CD14-positive monocyte (primary cell): ENCODE measurements around the gene CCL11. TPM values are rescaled to one million over a fixed set of nuclear protein-coding genes. Genes with fewer than 3 reads are reported as not detected.

Experiments
- DNase-seq, 3 donors: peaks; one replicate each; pipeline ENCODE4 v3.0.0-alpha.2; 2011 to 2022
- H2AFZ ChIP-seq: 2 replicates; pipeline ENCODE4 v1.6.0; 2012; ENCODE audit warnings: mild to moderate bottlenecking, low read depth, low read length, inconsistent platforms; ENCODE audit not compliant: insufficient read depth, poor library complexity, severe bottlenecking
- H3K27ac ChIP-seq, 2 donors: 1 replicate in 1 of 2; 2 replicates in 1 of 2; pipeline ENCODE4 v1.5.1; 2012 to 2013; ENCODE audit warnings: low read length in 2 of 2, control low read depth in 1 of 2, inconsistent platforms in 1 of 2, low read depth in 1 of 2, mild to moderate bottlenecking in 1 of 2
- H3K27me3 ChIP-seq, 2 donors: one replicate each; pipeline versions ENCODE4 v1.6.0 to v1.6.1; 2011 to 2013; ENCODE audit warnings: low read length in 2 of 2; ENCODE audit not compliant: control insufficient read depth in 2 of 2, insufficient read depth in 2 of 2
- H3K36me3 ChIP-seq, 2 donors: replicated peaks in 1 of 2; 1 replicate in 1 of 2; 2 replicates in 1 of 2; pipeline versions ENCODE4 v1.5.1 to v1.6.1; 2012 to 2013; ENCODE audit warnings: low read length in 2 of 2, control low read depth in 1 of 2, inconsistent platforms in 1 of 2, mild to moderate bottlenecking in 1 of 2; ENCODE audit not compliant: insufficient read depth in 2 of 2, control insufficient read depth in 1 of 2
- H3K4me1 ChIP-seq, 2 donors: 1 replicate in 1 of 2; 2 replicates in 1 of 2; pipeline versions ENCODE4 v1.5.1 to v1.6.1; 2012 to 2013; ENCODE audit warnings: low read length in 2 of 2, control low read depth in 1 of 2, inconsistent platforms in 1 of 2, mild to moderate bottlenecking in 1 of 2, moderate library complexity in 1 of 2; ENCODE audit not compliant: insufficient read depth in 2 of 2, control insufficient read depth in 1 of 2
- H3K4me2 ChIP-seq: replicated peaks from 2 replicates; pipeline ENCODE3; 2012; ENCODE audit warnings: low read length, moderate library complexity, mild to moderate bottlenecking; ENCODE audit not compliant: poor library complexity, severe bottlenecking; ENCODE audit errors: extremely low read depth
- H3K4me3 ChIP-seq, 3 experiments: fragments of 200-600 bp in 1 of 3; sonication (generic) in 1 of 3; replicated peaks in 1 of 3; 1 replicate in 2 of 3; 2 replicates in 1 of 3; pipeline ENCODE4 v1.5.1; 2011 to 2013; ENCODE audit warnings: low read length in 3 of 3, mild to moderate bottlenecking in 3 of 3, control low read depth in 2 of 3, low read depth in 2 of 3, inconsistent platforms in 1 of 3, moderate library complexity in 1 of 3
- H3K79me2 ChIP-seq: 2 replicates; pipeline ENCODE4 v1.6.0; 2012; ENCODE audit warnings: mild to moderate bottlenecking, control low read depth, inconsistent platforms, low read length, moderate library complexity; ENCODE audit not compliant: insufficient read depth
- H3K9ac ChIP-seq: 2 replicates; pipeline ENCODE4 v1.6.0; 2017; ENCODE audit warnings: low read length, mild to moderate bottlenecking; ENCODE audit not compliant: insufficient read depth, poor library complexity, severe bottlenecking
- H3K9me3 ChIP-seq, 2 donors: replicated peaks in 1 of 2; 1 replicate in 1 of 2; 2 replicates in 1 of 2; pipeline versions ENCODE4 v1.5.1 to v1.6.1; 2012 to 2013; ENCODE audit warnings: low read length in 2 of 2, control low read depth in 1 of 2; ENCODE audit not compliant: control insufficient read depth in 1 of 2, insufficient read depth in 1 of 2
- H4K20me1 ChIP-seq: 2 replicates; pipeline ENCODE4 v1.6.0; 2012; ENCODE audit warnings: mild to moderate bottlenecking, low read length, control low read depth, moderate library complexity; ENCODE audit not compliant: insufficient read depth
- H3K27ac Mint-ChIP-seq, 7 donors: one replicate each; pipeline ENCODE4 v1.8.0; 2020; ENCODE audit warnings: mild to moderate bottlenecking in 7 of 7, mixed read lengths in 7 of 7, moderate library complexity in 6 of 7, inconsistent platforms in 2 of 7
- H3K27me3 Mint-ChIP-seq, 3 donors: one replicate each; pipeline ENCODE4 v1.8.0; 2021 to 2022; ENCODE audit warnings: low read depth in 3 of 3, mild to moderate bottlenecking in 3 of 3, mixed read lengths in 3 of 3, moderate library complexity in 3 of 3, inconsistent platforms in 1 of 3
- H3K36me3 Mint-ChIP-seq, 2 donors: one replicate each; pipeline ENCODE4 v1.8.0; 2020; ENCODE audit warnings: mixed read lengths in 2 of 2, inconsistent platforms in 1 of 2, mild to moderate bottlenecking in 1 of 2
- H3K4me1 Mint-ChIP-seq: one replicate; pipeline ENCODE4 v1.8.0; 2020; ENCODE audit warnings: mild to moderate bottlenecking, mixed read lengths
- H3K4me3 Mint-ChIP-seq, 2 donors: one replicate each; pipeline ENCODE4 v1.8.0; 2020; ENCODE audit warnings: mild to moderate bottlenecking in 2 of 2, mixed read lengths in 2 of 2, moderate library complexity in 1 of 2
- H3K9me3 Mint-ChIP-seq, 7 donors: one replicate each; pipeline ENCODE4 v1.8.0; 2020 to 2022; ENCODE audit warnings: mixed read lengths in 7 of 7, mild to moderate bottlenecking in 6 of 7, moderate library complexity in 6 of 7, inconsistent platforms in 2 of 7
- WGBS: methylation state at CpG from one replicate; pipeline ENCODE4 v1.1.5; 2013; ENCODE audit warnings: missing lambda C conversion rate; ENCODE audit not compliant: insufficient coverage; 5-methylcytosine and 5-hydroxymethylcytosine counted together
- intact Hi-C, 2 donors: fragments of 100-400 bp; cut with micrococcal nuclease; formaldehyde crosslinking; loops; one replicate each; pipeline versions ENCODE4 v1.15.0 to v1.15.1; 2023
- polyA plus RNA-seq, 3 donors: library from polyadenylated mRNA; depleted of rRNA in 1 of 3; unstranded in 2 of 3; stranded (reverse) in 1 of 3; fragments of 300-500 nt in 2 of 3; fragments of >200 nt in 1 of 3; fragmentation: Illumina TruSeq in 2 of 3; gene quantifications; 1 replicate in 2 of 3; 2 replicates in 1 of 3; pipeline ENCODE4 v1.2.3, GENCODE V29; 2012 to 2021
- TF ChIP-seq, protein P1 (sequence below): fragments of 200-600 bp; IDR thresholded peaks from one replicate; pipeline ENCODE4 v1.8.0; 2022; ENCODE audit warnings: antibody characterized with exemption, mild to moderate bottlenecking

CCL11 gene
- polyA plus RNA-seq, 3 donors: not detected

DNA sequence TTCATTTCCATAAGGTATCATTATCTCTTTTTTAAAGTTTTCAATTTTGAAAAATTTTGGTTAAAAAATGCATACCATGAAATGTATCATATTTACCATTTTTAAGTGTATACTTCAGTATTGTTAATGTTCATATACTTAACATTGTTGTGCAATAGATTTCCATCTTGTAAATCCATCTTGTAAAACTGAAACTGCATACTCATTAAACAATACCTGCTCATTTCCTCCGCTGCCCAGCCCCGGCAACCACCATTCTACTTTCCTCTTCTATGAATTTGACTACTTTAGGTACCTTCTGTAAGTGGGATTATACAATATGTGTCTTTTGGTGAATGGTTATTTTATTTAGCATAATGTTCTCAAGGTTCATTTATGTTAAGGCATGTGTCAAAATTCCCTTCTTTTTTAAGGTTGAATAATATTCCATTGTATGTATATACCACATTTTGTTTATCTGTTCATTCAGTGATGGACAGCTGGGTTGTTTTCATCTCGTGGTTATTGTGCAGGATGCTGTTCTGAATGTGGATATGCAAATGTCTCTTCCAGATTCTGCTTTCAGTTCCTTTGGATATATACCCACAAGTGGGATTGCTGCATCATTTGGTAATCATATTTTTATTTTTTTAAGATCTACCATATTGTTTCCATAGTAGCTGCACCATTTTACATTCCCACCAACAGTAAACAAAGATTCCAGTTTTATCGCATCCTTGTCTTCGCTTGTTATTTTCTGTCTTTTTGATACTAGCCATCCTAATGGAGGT is 23.8 kb upstream of the CCL11 start:
- no peaks in the 10 kb centered on the region for H3K36me3 ChIP-seq
- H3K36me3 Mint-ChIP-seq: no peaks in the 10 kb centered on the region

DNA sequence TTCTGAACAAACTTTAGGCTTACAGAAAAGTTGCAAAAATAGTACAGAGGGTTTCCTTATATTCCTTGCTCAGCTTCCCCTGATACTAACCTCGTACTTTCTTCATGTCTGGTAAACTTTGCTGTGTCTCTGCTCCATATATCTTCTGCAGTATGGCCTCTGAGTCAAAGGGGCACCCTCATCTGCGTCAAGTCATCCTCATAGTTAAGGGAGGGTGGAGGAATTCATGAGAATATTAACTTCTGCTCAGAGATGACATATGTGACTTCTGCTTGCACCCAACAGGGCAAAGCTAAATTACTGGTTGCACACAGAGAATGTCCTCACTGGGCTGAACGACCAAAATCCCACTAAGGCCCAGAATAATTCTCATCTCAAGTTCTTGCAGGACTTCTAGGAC is 19.8 kb upstream of the CCL11 start:
- Histone ChIP-seq H3K4me2 (no peak overlapping the region), H3K4me1 (peaks cover 28 to 33% of the 10 kb centered on the region in 2 donors), H3K9me3 (no peaks in the 10 kb centered on the region), H3K9ac (no peak overlapping the region), H3K27ac (peak overlapping the region in 1 of 2 donors; percentile 10), H3K36me3 (no peaks in the 10 kb centered on the region), H3K4me3 (no peak overlapping the region), H2AFZ (no peak overlapping the region), H4K20me1 (no peaks in the 10 kb centered on the region), H3K27me3 (no peaks in the 10 kb centered on the region), H3K79me2 (no peaks in the 10 kb centered on the region)
- DNase-seq: peak; percentile 28 to 66 (median 51)
- Mint-ChIP-seq H3K27ac (peak overlapping the region in 6 of 7 donors; percentile 19 to 85 (median 38)), H3K9me3 (peaks cover 0 to 3% (median 0%) of the 10 kb centered on the region in 7 donors), H3K4me1 (peaks cover 36% of the 10 kb centered on the region), H3K4me3 (no peak overlapping the region), H3K36me3 (no peaks in the 10 kb centered on the region), H3K27me3 (peaks cover 7 to 8% (median 8%) of the 10 kb centered on the region in 3 donors)
- TF ChIP-seq, protein P1, sequence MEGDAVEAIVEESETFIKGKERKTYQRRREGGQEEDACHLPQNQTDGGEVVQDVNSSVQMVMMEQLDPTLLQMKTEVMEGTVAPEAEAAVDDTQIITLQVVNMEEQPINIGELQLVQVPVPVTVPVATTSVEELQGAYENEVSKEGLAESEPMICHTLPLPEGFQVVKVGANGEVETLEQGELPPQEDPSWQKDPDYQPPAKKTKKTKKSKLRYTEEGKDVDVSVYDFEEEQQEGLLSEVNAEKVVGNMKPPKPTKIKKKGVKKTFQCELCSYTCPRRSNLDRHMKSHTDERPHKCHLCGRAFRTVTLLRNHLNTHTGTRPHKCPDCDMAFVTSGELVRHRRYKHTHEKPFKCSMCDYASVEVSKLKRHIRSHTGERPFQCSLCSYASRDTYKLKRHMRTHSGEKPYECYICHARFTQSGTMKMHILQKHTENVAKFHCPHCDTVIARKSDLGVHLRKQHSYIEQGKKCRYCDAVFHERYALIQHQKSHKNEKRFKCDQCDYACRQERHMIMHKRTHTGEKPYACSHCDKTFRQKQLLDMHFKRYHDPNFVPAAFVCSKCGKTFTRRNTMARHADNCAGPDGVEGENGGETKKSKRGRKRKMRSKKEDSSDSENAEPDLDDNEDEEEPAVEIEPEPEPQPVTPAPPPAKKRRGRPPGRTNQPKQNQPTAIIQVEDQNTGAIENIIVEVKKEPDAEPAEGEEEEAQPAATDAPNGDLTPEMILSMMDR: no peak
- intact Hi-C loops: no loop called here
- 50% methylated on average over 1 of the region's 3 CpGs for WGBS

More for the DNA sequence above, 23.8 kb upstream of the CCL11 start:
- Mint-ChIP-seq H3K4me3 (peak overlapping the region in 1 of 2 donors; percentile 13), H3K4me1 (peaks cover 30% of the 10 kb centered on the region), H3K27me3 (peaks cover 2 to 6% (median 3%) of the 10 kb centered on the region in 3 donors), H3K27ac (no peak overlapping the region), H3K9me3 (peaks cover 0 to 3% (median 0%) of the 10 kb centered on the region in 7 donors)
- Histone ChIP-seq H3K27ac (no peak overlapping the region), H3K79me2 (no peaks in the 10 kb centered on the region), H2AFZ (no peak overlapping the region), H3K9ac (no peak overlapping the region), H4K20me1 (no peaks in the 10 kb centered on the region), H3K4me3 (no peak overlapping the region), H3K9me3 (no peaks in the 10 kb centered on the region), H3K4me1 (peaks cover 23 to 24% of the 10 kb centered on the region in 2 donors), H3K4me2 (no peak overlapping the region), H3K27me3 (no peaks in the 10 kb centered on the region)
- intact Hi-C loops: no loop called here
- no CpG with 5 or more reads among the region's 5 CpGs for WGBS
- DNase-seq: no peak
- TF ChIP-seq, protein P1: no peak
